ENCODE data around the gene TMEM165.

GRCh38 chr4:55438314-55438713 is 42.6 kb downstream of the TMEM165 start:
- TF ChIP-seq CTCF (conservative IDR thresholded peaks at IDR 0.05; ENCODE audit: low read depth, low read length) (no peak), EZH2 (IDR thresholded peaks at IDR 0.05; ENCODE audit: low read length, unreplicated experiment) (no peak), EZH2phosphoT487 (IDR thresholded peaks at IDR 0.05; ENCODE audit: borderline replicate concordance, low read length) (no peak)

All from PC-3 (cell line).